Activated T-helper 1 cell treated with anti-CD3 and anti-CD28 coated beads, Interleukin-12 subunit alpha, Interleukin-12 subunit beta, Interleukin-2, Interleukin-4 antibody, amounts not matched to agents 30 ng/mL and 10 ng/mL and 1 ng/mL, durations not matched to agents 14 hours and 24 hours and 36 hours (primary cell): ENCODE data around the gene NANS. TPM values are rescaled to one million over a fixed set of nuclear protein-coding genes. Genes with fewer than 3 reads are reported as not detected.
A peak's percentile ranks its signal among the peaks of the same experiment; 100 is the strongest.
"Not testable (repeated sequence)": the region's sequence is repeated elsewhere in the genome, so short reads cannot be mapped to it uniquely, and the experiment has no call there.

Source experiments
- DNase-seq: peaks from one replicate; pipeline ENCODE4 v3.0.0; 2021; ENCODE audit warnings: low spot score
- H3K27ac Mint-ChIP-seq: one replicate; pipeline ENCODE4 v1.8.0; 2021; ENCODE audit warnings: mild to moderate bottlenecking, mixed read lengths
- H3K27me3 Mint-ChIP-seq: one replicate; pipeline ENCODE4 v1.8.0; 2022; ENCODE audit warnings: mild to moderate bottlenecking, moderate library complexity, mixed read lengths; ENCODE audit not compliant: insufficient read depth
- H3K36me3 Mint-ChIP-seq: one replicate; pipeline ENCODE4 v1.8.0; 2021; ENCODE audit warnings: low read depth, mixed read lengths
- H3K4me1 Mint-ChIP-seq: one replicate; pipeline ENCODE4 v1.8.0; 2021; ENCODE audit warnings: low read depth, mixed read lengths
- H3K4me3 Mint-ChIP-seq: one replicate; pipeline ENCODE4 v1.8.0; 2021; ENCODE audit warnings: mild to moderate bottlenecking, moderate library complexity, mixed read lengths
- H3K9me3 Mint-ChIP-seq: one replicate; pipeline ENCODE4 v1.8.0; 2021; ENCODE audit warnings: mixed read lengths
- intact Hi-C: fragments of 100-400 bp; cut with micrococcal nuclease; formaldehyde crosslinking; loops from one replicate; pipeline ENCODE4 v1.15.1; 2024
- total RNA-seq: library from RNA; stranded (reverse); gene quantifications from 2 replicates; pipeline ENCODE4 v1.2.3, GENCODE V29; 2022

NANS gene
- total RNA-seq, 1 donor from 2014 or later: 55.5 TPM

GRCh38 chr9:98121058-98121457 is 64.5 kb downstream of the NANS start:
- peaks cover 9% of the 10 kb centered on the region for H3K36me3 Mint-ChIP-seq
- no peak overlapping the region for H3K27ac Mint-ChIP-seq
- no peaks in the 10 kb centered on the region for H3K27me3 Mint-ChIP-seq
- H3K4me1 Mint-ChIP-seq: peaks cover 42% of the 10 kb centered on the region
- H3K9me3 Mint-ChIP-seq: no peaks in the 10 kb centered on the region
- H3K4me3 Mint-ChIP-seq: peak overlapping the region; percentile 76
- no peak for DNase-seq
- intact Hi-C loops: no loop called here

GRCh38 chr9:98124091-98124490 is 67.6 kb downstream of the NANS start:
- peaks cover 32% of the 10 kb centered on the region for H3K4me1 Mint-ChIP-seq
- DNase-seq, H3K4me3 Mint-ChIP-seq, H3K36me3 Mint-ChIP-seq, intact Hi-C loops, H3K9me3 Mint-ChIP-seq, H3K27me3 Mint-ChIP-seq, H3K27ac Mint-ChIP-seq: not testable (repeated sequence)

DNA sequence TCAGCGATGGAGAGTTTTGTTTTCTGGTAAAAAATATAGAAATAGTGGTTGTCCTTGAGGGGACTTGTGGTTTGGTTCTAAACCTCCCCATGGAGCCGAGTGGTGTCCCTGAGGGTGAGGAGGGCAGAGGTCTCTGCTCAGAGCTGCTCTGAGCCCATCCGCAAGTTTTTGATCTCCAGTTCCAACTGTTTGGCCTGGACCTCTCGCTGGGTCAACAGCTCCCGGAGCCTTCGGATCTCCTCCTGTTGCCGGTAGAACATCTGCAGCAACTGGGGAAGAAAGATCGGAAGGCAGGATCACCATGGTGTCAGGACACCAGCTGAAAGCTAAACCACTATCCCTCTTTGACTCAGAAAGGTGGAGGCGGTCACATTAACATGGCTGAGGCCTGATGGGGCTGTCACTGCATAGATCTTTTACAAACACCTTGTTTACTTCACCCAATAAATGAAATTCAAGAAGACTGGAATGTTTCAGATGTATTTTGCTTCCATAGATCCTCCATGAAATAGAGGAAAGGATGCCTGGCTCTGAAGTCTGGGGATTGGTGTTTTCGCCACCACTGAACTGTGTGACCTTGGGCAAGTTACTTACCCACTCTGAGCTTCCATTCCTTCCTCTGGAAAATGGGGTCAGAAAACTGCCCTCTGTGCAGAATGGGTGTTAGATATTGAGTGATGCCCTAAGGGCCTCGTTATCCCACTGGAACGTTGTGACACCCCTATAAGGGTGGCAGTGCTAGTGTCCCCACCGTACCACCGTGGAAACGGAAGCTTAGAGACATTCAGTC is 68.3 kb downstream of the NANS start:
- H3K36me3 Mint-ChIP-seq: peaks cover 3% of the 10 kb centered on the region
- H3K4me1 Mint-ChIP-seq: peaks cover 32% of the 10 kb centered on the region
- H3K27ac Mint-ChIP-seq: no peak overlapping the region
- no peak overlapping the region for H3K4me3 Mint-ChIP-seq
- H3K27me3 Mint-ChIP-seq: no peaks in the 10 kb centered on the region
- no peak for DNase-seq
- H3K9me3 Mint-ChIP-seq: no peaks in the 10 kb centered on the region
- intact Hi-C loops: no loop called here

- intact Hi-C loops: no loop called here
- peaks cover 3% of the 10 kb centered on the region for H3K36me3 Mint-ChIP-seq
- H3K27me3 Mint-ChIP-seq: no peaks in the 10 kb centered on the region
- no peak overlapping the region for H3K4me3 Mint-ChIP-seq
- H3K27ac Mint-ChIP-seq: no peak overlapping the region
- H3K4me1 Mint-ChIP-seq: peaks cover 9% of the 10 kb centered on the region
- DNase-seq: no peak
- no peaks in the 10 kb centered on the region for H3K9me3 Mint-ChIP-seq
These were observed 70.7 kb downstream of the NANS start for GRCh38 chr9:98127226-98127625.

DNA sequence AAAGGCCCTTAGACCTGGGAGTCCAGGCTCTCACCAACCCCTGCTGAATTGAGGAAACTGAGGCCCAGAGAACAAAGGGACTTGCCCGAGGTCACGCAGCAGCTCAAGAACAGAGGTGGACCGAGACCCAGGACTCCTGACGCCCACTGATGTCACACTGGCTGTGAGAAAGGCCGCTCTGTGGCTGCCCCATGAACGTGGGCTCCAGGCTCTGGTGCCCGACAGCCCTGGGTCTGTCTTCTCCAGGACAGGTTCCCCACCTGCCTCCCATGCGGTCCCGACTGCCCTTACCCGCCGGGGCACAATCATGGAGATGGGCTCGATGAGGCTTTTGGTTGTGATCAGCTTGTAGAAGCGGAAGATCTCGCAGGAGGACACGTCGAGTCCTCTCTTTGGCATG is 71.8 kb downstream of the NANS start:
- Mint-ChIP-seq H3K4me3 (no peak overlapping the region), H3K27me3 (peaks cover 2% of the 10 kb centered on the region), H3K27ac (no peak overlapping the region), H3K36me3 (peaks cover 3% of the 10 kb centered on the region), H3K4me1 (peaks cover 14% of the 10 kb centered on the region), H3K9me3 (no peaks in the 10 kb centered on the region)
- intact Hi-C loops: no loop called here
- no peak for DNase-seq

GRCh38 chr9:98129451-98129881 is 72.9 kb downstream of the NANS start:
- peaks cover 3% of the 10 kb centered on the region for H3K36me3 Mint-ChIP-seq
- no peak overlapping the region for H3K27ac Mint-ChIP-seq
- no peak for DNase-seq
- no peak overlapping the region for H3K4me3 Mint-ChIP-seq
- intact Hi-C loops: no loop called here
- H3K27me3 Mint-ChIP-seq: peaks cover 2% of the 10 kb centered on the region
- peaks cover 17% of the 10 kb centered on the region for H3K4me1 Mint-ChIP-seq
- no peaks in the 10 kb centered on the region for H3K9me3 Mint-ChIP-seq

DNA sequence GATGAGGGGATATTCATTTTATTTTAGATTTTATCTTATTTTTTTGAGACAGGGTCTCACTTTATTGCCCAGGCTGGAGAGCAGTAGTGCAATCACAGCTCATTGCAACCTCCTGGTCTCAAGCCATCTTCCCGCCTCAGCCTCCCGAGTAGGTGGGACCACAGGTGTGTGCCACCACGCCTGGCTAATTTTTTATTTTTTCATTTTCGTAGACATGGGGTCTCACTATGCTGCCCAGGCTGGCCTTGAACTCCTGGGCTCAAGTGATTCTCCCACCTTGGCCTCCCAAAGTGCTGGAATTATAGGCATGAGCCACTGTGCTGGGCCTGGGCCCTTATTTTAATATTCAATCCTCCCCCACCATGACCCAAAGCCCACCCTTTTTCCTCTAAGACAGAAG is 73.5 kb downstream of the NANS start:
- H3K4me3 Mint-ChIP-seq, H3K27ac Mint-ChIP-seq, intact Hi-C loops, H3K9me3 Mint-ChIP-seq, DNase-seq, H3K36me3 Mint-ChIP-seq, H3K27me3 Mint-ChIP-seq: not testable (repeated sequence)
- peaks cover 17% of the 10 kb centered on the region for H3K4me1 Mint-ChIP-seq

- Mint-ChIP-seq H3K4me1 (peaks cover 17% of the 10 kb centered on the region), H3K27me3 (peaks cover 2% of the 10 kb centered on the region), H3K4me3 (no peak overlapping the region), H3K36me3 (peaks cover 3% of the 10 kb centered on the region), H3K27ac (no peak overlapping the region), H3K9me3 (no peaks in the 10 kb centered on the region)
- intact Hi-C loops: no loop called here
- no peak for DNase-seq
These were observed 74.2 kb downstream of the NANS start for GRCh38 chr9:98130576-98131228.

GRCh38 chr9:98132158-98132557 is 75.6 kb downstream of the NANS start:
- no peaks in the 10 kb centered on the region for H3K36me3 Mint-ChIP-seq
- peaks cover 17% of the 10 kb centered on the region for H3K4me1 Mint-ChIP-seq
- H3K4me3 Mint-ChIP-seq: no peak overlapping the region
- H3K27me3 Mint-ChIP-seq: peaks cover 2% of the 10 kb centered on the region
- H3K9me3 Mint-ChIP-seq: no peaks in the 10 kb centered on the region
- H3K27ac Mint-ChIP-seq: no peak overlapping the region
- DNase-seq: no peak
- intact Hi-C loops: no loop called here

Other genes with a start within 250 kb of the NANS start
- gene FOXE1, start 203.5 kb upstream of the NANS start, total RNA-seq: 0.05 TPM in 1 of 2 replicates, not detected in the other
- gene TRMO, start 134.2 kb upstream of the NANS start, total RNA-seq: 13.1 and 14.5 TPM in 2 replicates
- 0.24 and 0.31 TPM in 2 replicates for gene HEMGN, start 118.6 kb upstream of the NANS start, total RNA-seq
- 305 and 313 TPM in 2 replicates for gene ANP32B, start 73.4 kb upstream of the NANS start, total RNA-seq
- 41.7 and 42.0 TPM in 2 replicates for gene TRIM14, start 62.5 kb downstream of the NANS start, total RNA-seq
- gene CORO2A, start 135.9 kb downstream of the NANS start, total RNA-seq: 1.3 TPM in 2 replicates
- gene TBC1D2, start 198.9 kb downstream of the NANS start, total RNA-seq: 1.8 and 2.2 TPM in 2 replicates